ENCODE results near the gene COL8A2. TPM values are rescaled to one million over a fixed set of nuclear protein-coding genes. Genes with fewer than 3 reads are reported as not detected.

COL8A2 gene
- total and polyA plus RNA-seq, 7 experiments from 2014 or later = 0.05 to 2.5 (median 0.20) TPM; not detected in 3

DNA sequence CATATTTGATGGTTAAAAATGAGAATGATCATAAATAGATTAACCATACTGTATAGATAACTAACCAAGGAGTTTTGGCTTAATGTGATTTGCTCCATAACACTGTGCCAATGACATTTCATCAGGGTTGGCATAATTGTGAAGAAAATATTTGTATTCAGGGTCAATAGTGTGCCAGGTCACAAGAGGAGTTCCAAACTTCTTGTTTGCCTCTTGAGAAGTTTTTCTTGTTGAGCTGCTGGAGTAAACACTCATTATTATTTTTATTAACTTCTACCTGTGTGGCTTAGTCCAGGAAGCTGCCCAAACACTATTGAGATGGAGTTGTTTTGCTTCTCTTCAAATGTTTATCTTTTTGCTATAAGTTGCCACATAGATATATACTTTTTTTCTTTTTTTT is 38.4 kb upstream of the COL8A2 start:
- no peaks in the 10 kb centered on the region for H3K27me3 ChIP-seq (ENCODE audit: control insufficient read depth in 2 of 2, insufficient read depth in 2 of 2, low read length in 2 of 2)
- CTCF ChIA-PET = interaction anchor here (1.0 to 4.8 kb wide), 5 partner anchors 13 to 123 kb away, joined by 3 to 72 read pairs (median 11); partner anchors contain the start of gene TRAPPC3
- intact Hi-C loops (cut with micrococcal nuclease) = loop anchor here (5.0 kb wide), 3 partner anchors 124 to 1529 kb away; partner anchors contain the start of genes CDCA8 (in 1 of the 2) and ZMYM6 (in 1 of the 2)
- Mint-ChIP-seq H3K27me3 (no peaks in the 10 kb centered on the region), H3K4me3 (peak overlapping the region in 8 of 10 donors; percentile 46 to 92 (median 72)), H3K4me1 (peaks cover 58 to 92% (median 76%) of the 10 kb centered on the region in 7 donors), H3K9me3 (peaks cover 0 to 3% (median 0%) of the 10 kb centered on the region in 11 donors), H3K36me3 (peaks cover 10 to 42% (median 13%) of the 10 kb centered on the region in 5 donors), H3K27ac (peak overlapping the region; percentile 92 to 99 (median 97))
- no peak overlapping the region for H3K4me3 ChIP-seq (ENCODE audit: low read length)
- POLR2A ChIA-PET = interaction anchor here (0.6 to 12.8 kb wide), 7 partner anchors 9 to 71 kb away, joined by 3 to 272 read pairs (median 23); partner anchors contain the start of genes MAP7D1, THRAP3 and TRAPPC3
- ATAC-seq = no peak
- H3K4me1 ChIP-seq (ENCODE audit: control insufficient read depth in 2 of 2, insufficient read depth in 2 of 2, low read length in 2 of 2) = peaks cover 52 to 53% of the 10 kb centered on the region in 2 donors
- H3K36me3 ChIP-seq (ENCODE audit: control insufficient read depth in 2 of 3, insufficient read depth in 3 of 3, low read length in 3 of 3) = peaks cover 0 to 13% (median 0%) of the 10 kb centered on the region in 3 experiments
- no peaks in the 10 kb centered on the region for H3K9me3 ChIP-seq (ENCODE audit: control insufficient read depth in 2 of 3, low read length in 3 of 3)
- DNase-seq = no peak
- H3K27ac ChIP-seq (ENCODE audit: low read depth, low read length) = peak overlapping the region; percentile 94

DNA sequence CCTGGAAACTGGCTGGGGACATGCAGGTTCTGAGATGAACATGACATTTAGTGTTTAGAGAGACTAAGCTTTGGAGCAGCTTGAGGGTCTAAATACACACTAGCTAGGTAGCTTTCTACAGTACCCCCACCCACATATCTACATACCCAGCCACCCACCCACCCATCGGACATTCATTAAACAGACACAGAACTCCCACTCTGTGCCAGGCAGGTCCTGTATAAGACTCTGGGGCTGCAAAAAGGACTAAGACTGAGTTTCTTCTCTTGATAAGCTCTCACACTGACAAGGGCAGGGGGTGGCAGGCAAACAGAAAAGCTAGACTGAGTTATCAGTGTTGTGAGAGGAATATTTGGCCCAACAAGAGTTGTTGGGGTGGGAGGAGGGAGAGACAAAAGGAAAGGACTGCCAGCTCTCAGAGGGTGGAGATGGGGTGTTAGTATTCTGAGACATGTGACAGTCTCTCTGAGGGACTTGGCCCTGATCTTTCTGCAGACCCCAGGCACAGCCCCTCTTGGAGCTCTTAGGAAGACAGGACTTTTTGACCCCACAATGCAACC is 37.7 kb upstream of the COL8A2 start:
- peaks cover 0 to 11% (median 0%) of the 10 kb centered on the region in 3 experiments for H3K36me3 ChIP-seq (ENCODE audit: control insufficient read depth in 2 of 3, insufficient read depth in 3 of 3, low read length in 3 of 3)
- Mint-ChIP-seq H3K4me3 (peak overlapping the region; percentile 79 to 92 (median 87)), H3K9me3 (peaks cover 0 to 3% (median 0%) of the 10 kb centered on the region in 11 donors), H3K27me3 (no peaks in the 10 kb centered on the region), H3K27ac (peak overlapping the region; percentile 92 to 99 (median 97)), H3K36me3 (peaks cover 8 to 48% (median 13%) of the 10 kb centered on the region in 5 donors), H3K4me1 (peaks cover 62 to 92% (median 79%) of the 10 kb centered on the region in 7 donors)
- POLR2A ChIA-PET = interaction anchor here (1.0 to 12.8 kb wide), 7 partner anchors 10 to 61 kb away, joined by 3 to 272 read pairs (median 23); partner anchors contain the start of genes MAP7D1, THRAP3 and TRAPPC3
- ATAC-seq = no peak
- no peak for DNase-seq
- CTCF ChIA-PET = interaction anchor here (0.6 to 4.8 kb wide), 6 partner anchors 12 to 123 kb away, joined by 3 to 72 read pairs (median 8); partner anchors contain the start of gene TRAPPC3
- no peaks in the 10 kb centered on the region for H3K9me3 ChIP-seq (ENCODE audit: control insufficient read depth in 2 of 3, low read length in 3 of 3)
- H3K27ac ChIP-seq (ENCODE audit: low read depth, low read length) = peak overlapping the region; percentile 94
- no peaks in the 10 kb centered on the region for H3K27me3 ChIP-seq (ENCODE audit: control insufficient read depth in 2 of 2, insufficient read depth in 2 of 2, low read length in 2 of 2)
- H3K4me1 ChIP-seq (ENCODE audit: control insufficient read depth in 2 of 2, insufficient read depth in 2 of 2, low read length in 2 of 2) = peaks cover 59 to 60% of the 10 kb centered on the region in 2 donors
- intact Hi-C loops (cut with micrococcal nuclease) = loop anchor here (1.0 to 5.0 kb wide), 4 partner anchors 13 to 1530 kb away; partner anchors contain the start of genes CDCA8 (in 1 of the 2), TRAPPC3 (in 1 of the 2) and ZMYM6 (in 1 of the 2)
- H3K4me3 ChIP-seq (ENCODE audit: low read length) = no peak overlapping the region

DNA sequence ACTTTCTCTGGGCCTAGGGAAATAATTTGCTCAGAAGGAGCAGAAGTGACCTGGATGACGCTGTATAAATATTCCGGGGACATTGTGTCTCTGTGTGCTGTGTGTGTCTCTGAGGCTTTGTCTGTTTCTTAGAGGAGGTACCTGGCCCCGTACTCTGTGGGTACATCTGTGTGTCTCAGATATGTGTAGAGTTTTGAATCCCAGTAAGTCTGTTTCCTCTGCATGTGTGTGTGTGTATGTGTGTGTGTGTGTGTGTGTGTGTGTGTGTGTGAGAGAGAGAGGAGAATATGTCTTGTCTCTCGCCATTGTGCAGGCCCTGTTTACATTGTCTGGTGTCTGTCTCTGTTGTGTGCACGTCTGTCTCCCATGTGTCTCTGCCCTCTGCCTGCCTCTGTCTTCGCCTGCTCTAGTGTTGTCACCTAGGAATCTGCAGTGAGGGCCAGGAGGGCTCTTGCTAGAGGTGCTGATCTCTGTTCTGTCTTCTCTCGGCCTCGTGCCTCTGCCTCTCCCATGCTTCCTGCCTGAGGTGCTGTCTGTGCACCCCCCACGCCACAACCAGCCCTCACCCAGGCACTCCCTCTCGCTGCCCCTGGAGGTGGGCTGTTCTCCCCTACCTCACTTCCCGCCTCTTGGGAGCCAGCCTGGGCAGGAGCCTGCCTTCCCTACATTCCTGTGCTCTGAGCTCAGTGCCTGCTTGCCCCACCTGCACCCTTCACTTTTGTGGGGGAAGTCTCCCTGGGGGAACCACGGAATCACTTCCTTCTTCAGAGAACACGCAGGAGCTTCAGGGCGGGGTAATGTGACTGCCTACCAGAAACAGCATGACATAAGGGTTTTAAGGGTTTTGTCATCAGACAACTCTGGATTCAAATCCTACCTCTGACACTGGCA is 36.9 kb upstream of the COL8A2 start:
- H3K9me3 ChIP-seq (ENCODE audit: control insufficient read depth in 2 of 3, low read length in 3 of 3) = no peaks in the 10 kb centered on the region
- H3K4me3 ChIP-seq (ENCODE audit: low read length) = peak overlapping the region; percentile 59
- intact Hi-C loops (cut with micrococcal nuclease) = loop anchor here (1.0 to 5.0 kb wide), 6 partner anchors 13 to 1530 kb away; partner anchors contain the start of genes CDCA8 (in 1 of the 2), THRAP3 (in 1 of the 2), TRAPPC3 (in 1 of the 2) and ZMYM6 (in 1 of the 2)
- DNase-seq (peak; percentile 50 to 79 (median 70)), ATAC-seq (peak; percentile 76)
- ChIA-PET POLR2A (interaction anchor here (0.7 to 12.8 kb wide), 15 partner anchors 9 to 1645 kb away, joined by 3 to 272 read pairs (median 8); partner anchors contain the start of genes ADPRS, C1orf122, LSM10 and MAP7D1), CTCF (interaction anchor here (0.6 to 4.8 kb wide), 7 partner anchors 12 to 124 kb away, joined by 3 to 72 read pairs (median 4); partner anchors contain the start of gene TRAPPC3)
- Mint-ChIP-seq H3K36me3 (peaks cover 8 to 50% (median 9%) of the 10 kb centered on the region in 5 donors), H3K9me3 (peaks cover 0 to 3% (median 0%) of the 10 kb centered on the region in 11 donors), H3K4me3 (peak overlapping the region; percentile 79 to 92 (median 87)), H3K27ac (peak overlapping the region; percentile 92 to 99 (median 97)), H3K27me3 (no peaks in the 10 kb centered on the region), H3K4me1 (peaks cover 60 to 88% (median 78%) of the 10 kb centered on the region in 7 donors)
- peak overlapping the region; percentile 94 for H3K27ac ChIP-seq (ENCODE audit: low read depth, low read length)
- H3K4me1 ChIP-seq (ENCODE audit: control insufficient read depth in 2 of 2, insufficient read depth in 2 of 2, low read length in 2 of 2) = peaks cover 57 to 66% of the 10 kb centered on the region in 2 donors
- no peaks in the 10 kb centered on the region for H3K27me3 ChIP-seq (ENCODE audit: control insufficient read depth in 2 of 2, insufficient read depth in 2 of 2, low read length in 2 of 2)
- peaks cover 0 to 2% (median 0%) of the 10 kb centered on the region in 3 experiments for H3K36me3 ChIP-seq (ENCODE audit: control insufficient read depth in 2 of 3, insufficient read depth in 3 of 3, low read length in 3 of 3)

DNA sequence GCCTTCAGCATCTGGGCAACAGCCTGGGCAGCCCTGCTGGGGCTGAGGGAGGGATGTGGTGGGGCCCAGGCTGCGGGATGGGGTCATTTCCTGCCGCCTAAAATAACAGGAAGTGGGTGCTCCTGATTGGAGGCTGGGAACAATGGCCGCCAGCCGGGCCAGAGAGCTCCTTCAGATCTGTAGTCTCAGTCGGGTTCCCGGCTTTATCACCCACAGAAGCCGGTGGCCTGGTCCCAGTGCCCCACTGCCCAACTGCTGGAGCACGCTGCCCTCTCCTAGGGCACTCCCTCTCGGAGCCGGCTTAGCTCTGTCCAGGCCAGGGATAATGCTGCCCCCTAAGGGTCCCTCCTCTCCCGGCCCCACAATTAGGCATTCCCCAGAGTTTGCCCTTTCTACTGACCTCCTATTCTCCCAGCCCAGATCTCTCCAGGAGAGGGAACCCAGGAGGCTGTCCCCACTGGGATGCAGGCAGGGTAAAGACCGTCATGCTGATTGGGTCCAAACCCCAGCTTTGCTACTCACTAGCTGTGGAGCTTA is 36.0 kb upstream of the COL8A2 start:
- peak overlapping the region; percentile 94 for H3K27ac ChIP-seq (ENCODE audit: low read depth, low read length)
- ATAC-seq (peak; percentile 44), DNase-seq (peak; percentile 27 to 72 (median 66))
- H3K36me3 Mint-ChIP-seq = peaks cover 3 to 47% (median 5%) of the 10 kb centered on the region in 5 donors
- ChIA-PET POLR2A (interaction anchor here (0.7 to 12.8 kb wide), 16 partner anchors 8 to 1646 kb away, joined by 3 to 272 read pairs (median 6); partner anchors contain the start of genes ADPRS, C1orf122, LSM10 and MAP7D1), CTCF (interaction anchor here (0.5 to 4.8 kb wide), 6 partner anchors 11 to 125 kb away, joined by 3 to 72 read pairs (median 7); partner anchors contain the start of gene TRAPPC3)
- peak overlapping the region; percentile 92 to 99 (median 97) for H3K27ac Mint-ChIP-seq
- peaks cover 56 to 66% of the 10 kb centered on the region in 2 donors for H3K4me1 ChIP-seq (ENCODE audit: control insufficient read depth in 2 of 2, insufficient read depth in 2 of 2, low read length in 2 of 2)
- peaks cover 0 to 3% (median 0%) of the 10 kb centered on the region in 11 donors for H3K9me3 Mint-ChIP-seq
- intact Hi-C loops (cut with micrococcal nuclease) = loop anchor here (1.0 to 5.0 kb wide), 5 partner anchors 27 to 1531 kb away; partner anchors contain the start of genes CDCA8 (in 1 of the 2), THRAP3 (in 1 of the 2) and ZMYM6 (in 1 of the 2)
- no peaks in the 10 kb centered on the region for H3K27me3 Mint-ChIP-seq
- H3K36me3 ChIP-seq (ENCODE audit: control insufficient read depth in 2 of 3, insufficient read depth in 3 of 3, low read length in 3 of 3) = peaks cover 0 to 9% (median 0%) of the 10 kb centered on the region in 3 experiments
- peak overlapping the region; percentile 59 for H3K4me3 ChIP-seq (ENCODE audit: low read length)
- H3K4me1 Mint-ChIP-seq = peaks cover 52 to 79% (median 70%) of the 10 kb centered on the region in 7 donors
- H3K9me3 ChIP-seq (ENCODE audit: control insufficient read depth in 2 of 3, low read length in 3 of 3) = no peaks in the 10 kb centered on the region
- no peaks in the 10 kb centered on the region for H3K27me3 ChIP-seq (ENCODE audit: control insufficient read depth in 2 of 2, insufficient read depth in 2 of 2, low read length in 2 of 2)
- H3K4me3 Mint-ChIP-seq = peak overlapping the region; percentile 79 to 92 (median 87)

DNA sequence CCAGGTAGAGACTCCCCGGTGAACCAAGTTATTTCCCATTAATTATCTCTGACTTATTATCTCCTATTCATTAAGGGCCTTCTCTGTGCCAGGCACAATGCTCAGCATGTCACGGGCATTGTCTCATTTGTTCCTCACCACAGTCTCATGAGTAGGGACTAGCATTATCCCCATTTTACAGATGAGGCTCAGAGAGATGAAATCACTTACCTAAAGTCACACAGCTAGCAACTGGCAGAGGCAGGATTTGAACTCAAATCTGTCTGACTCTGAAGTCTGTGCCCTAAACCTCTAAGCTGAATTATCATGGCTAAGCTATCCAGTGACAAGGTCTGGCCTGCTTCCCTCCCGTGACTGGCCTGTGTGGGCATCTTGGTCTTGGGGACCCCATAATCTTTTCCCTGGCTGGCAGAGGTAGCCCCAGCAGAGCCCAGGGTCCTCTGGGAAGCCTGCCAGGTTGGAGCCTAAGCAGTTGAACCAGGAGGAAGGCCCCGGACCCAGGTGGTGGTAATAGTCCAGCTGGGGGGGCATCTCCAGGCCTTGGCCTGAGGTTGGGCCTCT is 35.4 kb upstream of the COL8A2 start:
- Histone ChIP-seq H3K27ac (ENCODE audit: low read depth, low read length) (peak overlapping the region; percentile 94), H3K4me1 (ENCODE audit: control insufficient read depth in 2 of 2, insufficient read depth in 2 of 2, low read length in 2 of 2) (peaks cover 53 to 66% of the 10 kb centered on the region in 2 donors), H3K4me3 (ENCODE audit: low read length) (peak overlapping the region; percentile 59), H3K9me3 (ENCODE audit: control insufficient read depth in 2 of 3, low read length in 3 of 3) (no peaks in the 10 kb centered on the region), H3K27me3 (ENCODE audit: control insufficient read depth in 2 of 2, insufficient read depth in 2 of 2, low read length in 2 of 2) (no peaks in the 10 kb centered on the region), H3K36me3 (ENCODE audit: control insufficient read depth in 2 of 3, insufficient read depth in 3 of 3, low read length in 3 of 3) (peaks cover 0 to 9% (median 0%) of the 10 kb centered on the region in 3 experiments)
- no peaks in the 10 kb centered on the region for H3K27me3 Mint-ChIP-seq
- intact Hi-C loops (cut with micrococcal nuclease) = loop anchor here (5.0 kb wide), 3 partner anchors 127 to 1532 kb away; partner anchors contain the start of genes CDCA8 (in 1 of the 2) and ZMYM6 (in 1 of the 2)
- ATAC-seq (no peak), DNase-seq (peak in 2 of 9 donors; percentile 16 to 18)
- H3K4me3 Mint-ChIP-seq = peak overlapping the region; percentile 79 to 92 (median 87)
- ChIA-PET POLR2A (interaction anchor here (1.0 to 12.8 kb wide), 16 partner anchors 8 to 1646 kb away, joined by 3 to 272 read pairs (median 7); partner anchors contain the start of genes ADPRS, C1orf122, LSM10 and MAP7D1), CTCF (interaction anchor here (1.2 to 4.8 kb wide), 4 partner anchors 10 to 125 kb away, joined by 3 to 72 read pairs (median 32); partner anchors contain the start of gene TRAPPC3)
- peak overlapping the region; percentile 92 to 99 (median 97) for H3K27ac Mint-ChIP-seq
- peaks cover 3 to 47% (median 5%) of the 10 kb centered on the region in 5 donors for H3K36me3 Mint-ChIP-seq
- H3K4me1 Mint-ChIP-seq = peaks cover 50 to 76% (median 67%) of the 10 kb centered on the region in 7 donors
- peaks cover 0 to 3% (median 0%) of the 10 kb centered on the region in 11 donors for H3K9me3 Mint-ChIP-seq

Data from naive thymus-derived CD4-positive, alpha-beta T cell (primary cell).